SU-DHL-6 (cell line): ENCODE measurements around the gene CDIPT.

ENCODE experiments used
- H2AFZ ChIP-seq: fragments of 200-600 bp; sonication (generic); 2 replicates; pipeline ENCODE4 v1.6.1; 2014; ENCODE audit warnings: low read depth, mild to moderate bottlenecking, moderate library complexity, mixed read lengths, antibody characterized with exemption, low read length; ENCODE audit not compliant: severe bottlenecking
- H3F3A ChIP-seq: fragments of 200-600 bp; shearing (Covaris generic); 2 replicates; pipeline ENCODE4 v1.6.0; 2016; ENCODE audit warnings: antibody characterized with exemption, mild to moderate bottlenecking; ENCODE audit not compliant: insufficient read depth
- H3K27ac ChIP-seq: fragments of 200-600 bp; sonication (generic); 2 replicates; pipeline ENCODE4 v1.5.1; 2016; ENCODE audit warnings: low read depth, mild to moderate bottlenecking, low read length, moderate library complexity, mixed read lengths
- H3K27me3 ChIP-seq: fragments of 200-600 bp; sonication (generic), shearing (Covaris generic); 2 replicates; pipeline ENCODE4 v1.6.0; 2014; ENCODE audit warnings: mild to moderate bottlenecking, low read length
- H3K36me3 ChIP-seq: fragments of 200-600 bp; sonication (generic); 2 replicates; pipeline ENCODE4 v1.6.1; 2014; ENCODE audit warnings: mild to moderate bottlenecking, low read length, mixed read lengths
- H3K4me2 ChIP-seq: fragments of 300-600, 200-600 bp; shearing (Covaris generic), sonication (generic); 2 replicates; pipeline ENCODE4 v1.6.0; 2014; ENCODE audit warnings: low read length, low read depth, mild to moderate bottlenecking; ENCODE audit not compliant: poor library complexity, severe bottlenecking
- H3K4me3 ChIP-seq: fragments of 200-600 bp; sonication (generic); 2 replicates; pipeline ENCODE4 v1.5.1; 2014; ENCODE audit warnings: antibody characterized with exemption, low read length, mild to moderate bottlenecking, mixed read lengths; ENCODE audit not compliant: insufficient read depth, poor library complexity, severe bottlenecking
- H3K79me2 ChIP-seq: fragments of 200-600 bp; sonication (generic); 2 replicates; pipeline ENCODE4 v1.6.1; 2014; ENCODE audit warnings: mild to moderate bottlenecking, low read length, moderate library complexity; ENCODE audit not compliant: insufficient read depth
- H3K9ac ChIP-seq: fragments of 200-600 bp; sonication (generic); 2 replicates; pipeline ENCODE4 v1.7.0; 2014; ENCODE audit warnings: mild to moderate bottlenecking, low read length
- H3K9me2 ChIP-seq: fragments of 200-600 bp; sonication (generic); replicated peaks from 2 replicates; pipeline ENCODE4 v1.6.1; 2014; ENCODE audit warnings: low read length; ENCODE audit not compliant: insufficient read depth
- H3K9me3 ChIP-seq: fragments of 200-600 bp; sonication (generic); 2 replicates; pipeline ENCODE4 v1.6.1; 2014; ENCODE audit warnings: low read length, mixed read lengths; ENCODE audit not compliant: insufficient read depth
- H4K20me1 ChIP-seq: fragments of 200-600 bp; sonication (generic); 2 replicates; pipeline ENCODE4 v1.6.1; 2014; ENCODE audit warnings: low read depth, mild to moderate bottlenecking, antibody characterized with exemption, low read length, moderate library complexity, mixed read lengths
- EZH2phosphoT487 ChIP-seq: fragments of 200-600 bp; sonication (generic), shearing (Covaris generic); conservative IDR thresholded peaks from 2 replicates; pipeline ENCODE4 v1.6.1; 2018; ENCODE audit warnings: mild to moderate bottlenecking, antibody characterized with exemption, low read length, moderate library complexity, mixed read lengths
- TF ChIP-seq, protein P1 (sequence below): fragments of 200-600 bp; sonication (generic); IDR thresholded peaks from one replicate; pipeline ENCODE4 v1.5.1; 2017; ENCODE audit warnings: antibody characterized with exemption, mild to moderate bottlenecking, low read length, moderate library complexity; ENCODE audit not compliant: insufficient read depth, poor library complexity, severe bottlenecking

The CDIPT gene

DNA sequence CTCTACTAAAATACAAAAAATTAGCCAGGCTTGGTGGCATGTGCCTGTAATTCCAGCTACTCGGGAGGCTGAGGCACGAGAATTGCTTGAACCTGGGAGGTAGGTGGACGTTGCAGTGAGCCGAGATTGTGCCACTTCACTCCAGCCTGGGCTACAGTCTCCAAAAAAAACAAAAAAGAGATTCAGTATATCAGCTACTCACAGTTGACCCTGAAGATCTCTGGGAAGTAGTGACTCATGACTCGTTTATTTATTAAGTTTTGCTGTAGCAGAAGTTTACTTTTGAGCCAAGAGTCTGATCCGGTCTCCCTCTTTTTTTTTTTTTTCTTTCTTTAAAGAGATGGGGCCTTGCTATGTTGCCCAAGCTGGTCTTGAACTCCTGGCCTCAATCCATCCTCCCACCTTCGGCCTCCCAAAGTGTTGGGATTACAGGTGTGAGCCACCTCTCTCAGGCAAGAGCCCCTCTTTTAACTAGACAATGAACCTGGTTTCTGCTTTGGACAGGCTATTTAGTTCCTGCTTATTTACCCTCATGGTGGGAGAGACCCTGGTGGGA lies 38.4 kb downstream of the CDIPT start:
- Histone ChIP-seq H3K27me3 (no peaks in the 10 kb centered on the region), H4K20me1 (no peaks in the 10 kb centered on the region), H3K4me3 (no peak overlapping the region), H3K36me3 (no peaks in the 10 kb centered on the region), H2AFZ (no peak overlapping the region), H3K27ac (no peak overlapping the region), H3K9me2 (no peaks in the 10 kb centered on the region), H3K9ac (no peak overlapping the region), H3F3A (no peaks in the 10 kb centered on the region; the same call in 1 of the 2 replicates), H3K9me3 (no peaks in the 10 kb centered on the region), H3K79me2 (no peaks in the 10 kb centered on the region), H3K4me2 (no peak overlapping the region)
- TF ChIP-seq EZH2phosphoT487, result no peak
- TF ChIP-seq, protein P1, sequence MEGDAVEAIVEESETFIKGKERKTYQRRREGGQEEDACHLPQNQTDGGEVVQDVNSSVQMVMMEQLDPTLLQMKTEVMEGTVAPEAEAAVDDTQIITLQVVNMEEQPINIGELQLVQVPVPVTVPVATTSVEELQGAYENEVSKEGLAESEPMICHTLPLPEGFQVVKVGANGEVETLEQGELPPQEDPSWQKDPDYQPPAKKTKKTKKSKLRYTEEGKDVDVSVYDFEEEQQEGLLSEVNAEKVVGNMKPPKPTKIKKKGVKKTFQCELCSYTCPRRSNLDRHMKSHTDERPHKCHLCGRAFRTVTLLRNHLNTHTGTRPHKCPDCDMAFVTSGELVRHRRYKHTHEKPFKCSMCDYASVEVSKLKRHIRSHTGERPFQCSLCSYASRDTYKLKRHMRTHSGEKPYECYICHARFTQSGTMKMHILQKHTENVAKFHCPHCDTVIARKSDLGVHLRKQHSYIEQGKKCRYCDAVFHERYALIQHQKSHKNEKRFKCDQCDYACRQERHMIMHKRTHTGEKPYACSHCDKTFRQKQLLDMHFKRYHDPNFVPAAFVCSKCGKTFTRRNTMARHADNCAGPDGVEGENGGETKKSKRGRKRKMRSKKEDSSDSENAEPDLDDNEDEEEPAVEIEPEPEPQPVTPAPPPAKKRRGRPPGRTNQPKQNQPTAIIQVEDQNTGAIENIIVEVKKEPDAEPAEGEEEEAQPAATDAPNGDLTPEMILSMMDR, result no peak

DNA sequence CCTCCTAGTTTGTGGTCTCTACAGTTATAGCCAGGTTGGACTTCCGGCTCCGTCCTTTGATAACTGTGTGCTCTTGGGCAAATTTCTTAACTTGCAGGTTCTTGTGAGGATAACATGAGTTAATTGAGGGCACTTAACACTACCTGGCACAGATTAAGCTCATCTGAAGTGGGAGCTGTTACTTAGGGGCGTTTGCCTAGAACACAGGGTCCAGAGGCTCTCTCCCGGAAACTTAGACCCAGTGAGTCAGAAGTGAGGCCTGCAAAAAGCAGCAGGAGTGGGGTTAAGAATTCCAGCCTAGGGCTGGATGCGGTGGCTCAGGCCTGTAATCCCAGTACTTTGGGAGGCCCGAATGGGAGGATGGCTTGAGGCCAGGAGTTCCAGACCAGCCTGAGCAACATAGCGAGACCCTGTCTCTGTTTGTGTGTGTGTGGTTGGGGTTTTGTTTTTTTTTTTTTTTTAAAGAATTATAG lies 41.3 kb downstream of the CDIPT start:
- H3K79me2 ChIP-seq, result peaks cover 17% of the 10 kb centered on the region
- no peak for TF ChIP-seq EZH2phosphoT487
- TF ChIP-seq, protein P1, result no peak

DNA sequence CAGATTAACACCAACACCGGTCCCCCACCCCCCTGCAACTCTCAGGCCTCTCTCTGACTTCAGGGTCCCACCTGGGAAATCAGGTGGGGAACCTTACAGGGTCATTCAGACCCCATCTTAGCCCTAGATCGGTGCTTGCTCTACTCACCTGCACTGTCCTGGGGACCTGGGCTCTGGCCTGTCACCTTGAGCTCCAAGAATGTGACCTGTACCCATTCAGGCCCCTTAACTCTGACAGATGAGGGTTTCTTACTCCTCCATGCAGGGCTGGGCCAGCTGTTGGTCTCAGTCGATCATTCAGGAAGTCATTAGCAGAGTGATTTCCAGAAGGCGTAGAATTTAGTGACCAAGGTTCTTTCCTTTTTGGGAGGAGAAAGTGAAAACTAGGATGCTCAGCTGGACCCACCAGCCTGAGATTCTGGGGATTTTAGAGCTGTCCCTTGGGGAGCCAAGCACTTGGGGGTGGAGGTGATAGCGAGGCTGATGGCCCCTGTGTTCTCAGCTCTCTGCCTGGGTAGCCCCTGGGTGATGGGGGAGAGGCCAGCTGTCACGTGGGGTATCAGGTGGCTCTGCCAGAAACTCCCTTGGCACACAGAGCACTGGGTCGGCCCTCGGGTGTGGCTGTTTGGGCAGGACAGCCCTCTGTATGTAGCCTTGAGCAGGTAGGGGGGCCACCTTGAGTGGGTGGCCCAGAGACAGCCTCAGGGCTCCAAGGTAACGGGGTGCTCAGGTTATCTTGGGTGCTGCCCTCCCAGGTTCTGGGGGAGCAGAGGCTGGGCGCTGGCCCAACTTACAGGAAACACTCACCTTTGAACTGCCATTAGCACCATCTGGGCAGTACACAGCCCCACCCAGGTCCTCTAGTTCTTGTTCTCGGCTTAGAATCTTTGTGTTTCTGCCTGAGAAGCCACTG lies 42.0 kb downstream of the CDIPT start:
- Histone ChIP-seq H3K27ac (no peak overlapping the region), H3K9me2 (no peaks in the 10 kb centered on the region), H3K9me3 (no peaks in the 10 kb centered on the region), H3F3A (peaks cover 5% of the 10 kb centered on the region), H3K27me3 (no peaks in the 10 kb centered on the region), H3K4me3 (no peak overlapping the region), H3K4me2 (peak overlapping the region; percentile 55), H2AFZ (no peak overlapping the region), H3K9ac (peak overlapping the region; percentile 45), H3K36me3 (0 out of 2 replicates have a peak, but pooled peaks cover 2% of the 10 kb centered on the region), H3K79me2 (peaks cover 21% of the 10 kb centered on the region), H4K20me1 (no peaks in the 10 kb centered on the region)
- TF ChIP-seq EZH2phosphoT487, result no peak
- TF ChIP-seq, protein P1, result no peak

More for the DNA sequence above, 41.3 kb downstream of the CDIPT start:
- Histone ChIP-seq H3F3A (peaks cover 5% of the 10 kb centered on the region), H3K27ac (no peak overlapping the region), H3K4me2 (no peak overlapping the region), H3K4me3 (no peak overlapping the region), H3K9me2 (no peaks in the 10 kb centered on the region), H2AFZ (no peak overlapping the region), H3K36me3 (0 out of 2 replicates have a peak, but pooled peaks cover 2% of the 10 kb centered on the region), H3K9me3 (no peaks in the 10 kb centered on the region), H3K9ac (peak overlapping the region; percentile 45; the same call in 1 of the 2 replicates), H4K20me1 (no peaks in the 10 kb centered on the region), H3K27me3 (no peaks in the 10 kb centered on the region)
